A549 (cell line): ENCODE data around the gene EIF4G3. TPM values are rescaled to one million over a fixed set of nuclear protein-coding genes. Genes with fewer than 3 reads are reported as not detected.

Experiments used
- ATAC-seq, 2 experiments: fragments of 200-7000 bp in 1 of 2; fragments of >200 bp in 1 of 2; cut with Nextera tagmentation in 1 of 2; cut with Tn5 transposase in 1 of 2; 3 replicates each; pipeline versions ENCODE4 v1.8.0 to v1.9.1; 2018 to 2020; ENCODE audit warnings: mild to moderate bottlenecking in 1 of 2, moderate library complexity in 1 of 2
- CTCF ChIA-PET: fragments of 300-600 bp; sonication (Branson Sonifier 250); formaldehyde crosslinking; extraction: SDS; loops from one replicate; lab custom pipeline; 2021; ENCODE audit warnings: antibody characterized with exemption, inconsistent platforms; lab: Yijun Ruan, JAX
- POLR2A ChIA-PET: fragments of 350-600 bp; formaldehyde crosslinking; extraction: SDS; loops from one replicate; lab custom pipeline; 2021; ENCODE audit warnings: antibody characterized with exemption, inconsistent platforms; lab: Yijun Ruan, JAX
- DNase-seq, 2 experiments: peaks; one replicate each; pipeline versions ENCODE4 v3.0.0 to v3.0.0-alpha.2; 2011 to 2016; ENCODE audit warnings: low read depth in 1 of 2, low spot score in 1 of 2
- FAIRE-seq: peaks from 2 replicates; lab custom pipeline; 2011; peaks lifted over from hg19 to GRCh38; lab: Jason Lieb, UNC
- H3K27ac ChIP-seq, 2 experiments: fragments of >200 bp; sonication (Bioruptor Twin); formaldehyde crosslinking; 3 replicates each; pipeline ENCODE4 v1.5.1; 2016 to 2017
- H3K4me1 ChIP-seq: fragments of >200 bp; sonication (Bioruptor Twin); formaldehyde crosslinking; 3 replicates; pipeline ENCODE4 v1.6.1; 2016
- H3K4me2 ChIP-seq: fragments of >200 bp; sonication (Bioruptor Twin); formaldehyde crosslinking; 3 replicates; pipeline ENCODE4 v1.6.1; 2016
- H3K4me3 ChIP-seq: fragments of >200 bp; sonication (Bioruptor Twin); formaldehyde crosslinking; 3 replicates; pipeline ENCODE4 v1.5.1; 2016
- H3K9me3 ChIP-seq: fragments of >200 bp; sonication (Bioruptor Twin); formaldehyde crosslinking; 3 replicates; pipeline ENCODE4 v1.6.1; 2016
- ATOH8 ChIP-seq: fragments of 250-450 bp; sonication (Bioruptor Pico); IDR thresholded peaks from 2 replicates; pipeline ENCODE4 v1.5.0; 2020; ENCODE audit warnings: low read depth, mild to moderate bottlenecking, moderate library complexity
- CBX2 ChIP-seq: fragments of 200-600 bp; sonication (generic); IDR thresholded peaks from 2 replicates; pipeline ENCODE4 v1.6.1; 2016; ENCODE audit warnings: low read depth, mild to moderate bottlenecking, borderline replicate concordance
- CBX8 ChIP-seq: fragments of 200-600 bp; sonication (generic); IDR thresholded peaks from 2 replicates; pipeline ENCODE4 v1.6.1; 2016
- CEBPB ChIP-seq, 2 experiments: fragments of >200 bp in 1 of 2; sonication (Bioruptor Twin) in 1 of 2; formaldehyde crosslinking in 1 of 2; IDR thresholded peaks; 2 replicates each; pipeline ENCODE4 v1.6.1; 2012 to 2016
- EHF ChIP-seq: fragments of 250-450 bp; sonication (Bioruptor Pico); IDR thresholded peaks from 2 replicates; pipeline ENCODE4 v1.5.0; 2020; ENCODE audit warnings: mild to moderate bottlenecking
- EP300 ChIP-seq, 2 experiments: fragments of >200 bp; sonication (Bioruptor Twin); formaldehyde crosslinking; IDR thresholded peaks; 2 replicates in 1 of 2; 3 replicates in 1 of 2; pipeline ENCODE4 v1.6.1; 2016 to 2017
- FOSL2 ChIP-seq, 2 experiments: fragments of 450-650 bp in 1 of 2; fragments of >200 bp in 1 of 2; sonication (Bioruptor Twin) in 1 of 2; formaldehyde crosslinking; IDR thresholded peaks; 2 replicates each; pipeline versions ENCODE4 v1.5.0 to v1.6.1; 2016 to 2020; ENCODE audit warnings: mild to moderate bottlenecking in 1 of 2, moderate library complexity in 1 of 2
- GATA3 ChIP-seq: IDR thresholded peaks from 2 replicates; pipeline ENCODE4 v1.6.1; 2012; ENCODE audit warnings: borderline replicate concordance
- HDAC2 ChIP-seq: fragments of 200-600 bp; sonication (generic); IDR thresholded peaks from 2 replicates; pipeline ENCODE4 v1.6.1; 2016
- HEYL ChIP-seq: fragments of 250-450 bp; sonication (Bioruptor Pico); IDR thresholded peaks from 2 replicates; pipeline ENCODE4 v1.8.0; 2021; ENCODE audit warnings: mild to moderate bottlenecking, moderate library complexity
- HOXB13 ChIP-seq: fragments of 250-450 bp; sonication (Bioruptor Pico); IDR thresholded peaks from 2 replicates; pipeline ENCODE4 v1.5.0; 2020; ENCODE audit warnings: low read depth, mild to moderate bottlenecking, moderate library complexity
- HOXB5 ChIP-seq: fragments of 250-450 bp; sonication (Bioruptor Pico); IDR thresholded peaks from 2 replicates; pipeline ENCODE4 v1.5.0; 2020; ENCODE audit warnings: mild to moderate bottlenecking, moderate library complexity
- JUN ChIP-seq, 2 experiments: fragments of >200 bp; sonication (Bioruptor Twin); formaldehyde crosslinking; IDR thresholded peaks; 2 replicates in 1 of 2; 3 replicates in 1 of 2; pipeline ENCODE4 v1.6.1; 2016 to 2017
- JUNB ChIP-seq: fragments of >200 bp; sonication (Bioruptor Twin); formaldehyde crosslinking; IDR thresholded peaks from 2 replicates; pipeline ENCODE4 v1.6.1; 2016
- MAZ ChIP-seq: fragments of 150-350 bp; IDR thresholded peaks from 2 replicates; pipeline ENCODE4 v1.6.1; 2014; ENCODE audit warnings: antibody characterized with exemption, low read depth, low read length, borderline replicate concordance
- MYC ChIP-seq: IDR thresholded peaks from 2 replicates; pipeline ENCODE4 v1.6.1; 2012; ENCODE audit warnings: mild to moderate bottlenecking, inconsistent platforms, low read length, improper control_type of control experiment, borderline replicate concordance
- NFE2L2 ChIP-seq: fragments of 150-350 bp; conservative IDR thresholded peaks from 2 replicates; pipeline ENCODE4 v1.6.1; 2014; ENCODE audit warnings: low read length
- NPAS2 ChIP-seq: fragments of 250-450 bp; sonication (Bioruptor Pico); IDR thresholded peaks from 2 replicates; pipeline ENCODE4 v1.8.0; 2022; ENCODE audit warnings: mild to moderate bottlenecking, moderate library complexity, borderline replicate concordance
- NR3C1 ChIP-seq: fragments of >200 bp; sonication (Bioruptor Twin); formaldehyde crosslinking; IDR thresholded peaks from 3 replicates; pipeline ENCODE4 v1.6.1; 2017
- SMC3 ChIP-seq: fragments of >200 bp; sonication (Bioruptor Twin); formaldehyde crosslinking; IDR thresholded peaks from 3 replicates; pipeline ENCODE4 v1.6.1; 2018; ENCODE audit warnings: inconsistent platforms
- TFCP2L1 ChIP-seq: fragments of 250-450 bp; sonication (Bioruptor Pico); IDR thresholded peaks from 2 replicates; pipeline ENCODE4 v1.5.0; 2021; ENCODE audit warnings: mild to moderate bottlenecking
- ZC3H11A ChIP-seq: fragments of 450-650 bp; IDR thresholded peaks from 2 replicates; pipeline ENCODE4 v1.6.1; 2014; ENCODE audit warnings: antibody characterized with exemption, mild to moderate bottlenecking
- ZFP36 ChIP-seq: fragments of 450-650 bp; IDR thresholded peaks from 2 replicates; pipeline ENCODE4 v1.6.1; 2014; ENCODE audit warnings: borderline replicate concordance; ENCODE audit not compliant: partially characterized antibody
- ZNF302 ChIP-seq: fragments of 250-450 bp; sonication (Bioruptor Pico); IDR thresholded peaks from 2 replicates; pipeline ENCODE4 v1.9.0; 2021; ENCODE audit warnings: inconsistent platforms, mild to moderate bottlenecking, moderate library complexity
- ZSCAN20 ChIP-seq: fragments of 250-450 bp; sonication (Bioruptor Pico); IDR thresholded peaks from 2 replicates; pipeline ENCODE4 v1.8.0; 2022; ENCODE audit warnings: mild to moderate bottlenecking, moderate library complexity
- WGBS: methylation state at CpG from one replicate; pipeline ENCODE4 v1.1.6; 2017; ENCODE audit errors: missing lambda C conversion rate; 5-methylcytosine and 5-hydroxymethylcytosine counted together
- polyA plus RNA-seq, 4 experiments: library from polyadenylated mRNA; depleted of rRNA in 3 of 4; stranded (reverse); fragments of >200 nt; fragmentation: RNase III in 1 of 4; extraction: RNeasy Plus Mini Kit Qiagen cat#74134 plus additional on column Dnase treatment in 1 of 4; gene quantifications; 2 replicates in 3 of 4; 3 replicates in 1 of 4; pipeline ENCODE4 v1.2.3, GENCODE V29; 2011 to 2017
- TF ChIP-seq, protein P1 (sequence below): fragments of >200 bp; sonication (Bioruptor Twin); formaldehyde crosslinking; IDR thresholded peaks from 3 replicates; pipeline ENCODE4 v1.6.1; 2016
- TF ChIP-seq, protein P2 (sequence below): IDR thresholded peaks from 2 replicates; pipeline ENCODE4 v1.6.1; 2012
- TF ChIP-seq, protein P3 (sequence below): fragments of 150-350 bp; IDR thresholded peaks from 2 replicates; pipeline ENCODE4 v1.6.1; 2014; ENCODE audit warnings: low read depth, mild to moderate bottlenecking, low read length

The EIF4G3 gene
- polyA plus RNA-seq, 2 of the 4 experiments (the other 2 are of a cell fraction): 25.0 to 51.3 TPM

DNA sequence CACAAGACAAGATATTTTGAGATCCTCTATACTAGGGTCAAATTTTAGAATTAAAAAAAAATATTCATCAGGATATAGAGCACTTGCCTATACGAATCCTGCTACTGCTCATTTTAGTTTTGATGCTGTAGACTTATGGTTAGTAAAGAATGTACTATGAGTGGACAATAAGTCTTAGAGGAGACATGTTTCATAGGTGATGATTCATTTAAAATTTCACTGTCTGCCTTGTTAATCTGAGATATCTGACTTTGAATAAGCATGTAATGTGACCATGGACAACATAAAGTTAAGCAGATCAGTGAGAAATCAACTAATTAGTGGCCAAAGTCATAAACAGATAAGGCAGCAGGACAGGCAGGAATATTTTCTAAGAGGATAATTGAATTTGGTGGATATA is 282.8 kb downstream of the EIF4G3 start:
- no peak for DNase-seq
- WGBS: 90% methylated on average over 1 of the region's 1 CpG
- no peak overlapping the region for H3K4me3 ChIP-seq
- TF ChIP-seq HDAC2 (no peak), ZNF302 (no peak), JUN (IDR thresholded peaks at IDR 0.05) (no peak), EP300 (IDR thresholded peaks at IDR 0.05) (no peak), ATOH8 (no peak), TFCP2L1 (CRISPR knock-in tag) (no peak), HOXB5 (no peak), ZFP36 (no peak), CBX8 (no peak)
- TF ChIP-seq, protein P1, sequence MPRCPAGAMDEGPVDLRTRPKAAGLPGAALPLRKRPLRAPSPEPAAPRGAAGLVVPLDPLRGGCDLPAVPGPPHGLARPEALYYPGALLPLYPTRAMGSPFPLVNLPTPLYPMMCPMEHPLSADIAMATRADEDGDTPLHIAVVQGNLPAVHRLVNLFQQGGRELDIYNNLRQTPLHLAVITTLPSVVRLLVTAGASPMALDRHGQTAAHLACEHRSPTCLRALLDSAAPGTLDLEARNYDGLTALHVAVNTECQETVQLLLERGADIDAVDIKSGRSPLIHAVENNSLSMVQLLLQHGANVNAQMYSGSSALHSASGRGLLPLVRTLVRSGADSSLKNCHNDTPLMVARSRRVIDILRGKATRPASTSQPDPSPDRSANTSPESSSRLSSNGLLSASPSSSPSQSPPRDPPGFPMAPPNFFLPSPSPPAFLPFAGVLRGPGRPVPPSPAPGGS: no peak
- peaks cover 63% of the 10 kb centered on the region for H3K4me1 ChIP-seq
- ChIA-PET POLR2A (no interaction called here), CTCF (interaction anchor here (1.2 to 1.3 kb wide), 2 partner anchors 12 to 197 kb away, joined by 3 to 6 read pairs; no protein-coding TSS in a partner anchor)
- no peak for ATAC-seq
- peak overlapping the region; percentile 63 to 92; a peak in 5 of 6 replicates for H3K27ac ChIP-seq
- no peaks in the 10 kb centered on the region for H3K9me3 ChIP-seq
- peak; percentile 23 for FAIRE-seq
- H3K4me2 ChIP-seq: no peak overlapping the region

- DNase-seq (no peak), ATAC-seq (no peak), FAIRE-seq (no peak)
- peaks cover 60% of the 10 kb centered on the region for H3K4me1 ChIP-seq
- H3K4me3 ChIP-seq: no peak overlapping the region
- POLR2A ChIA-PET: no interaction called here
- no peaks in the 10 kb centered on the region for H3K9me3 ChIP-seq
- TF ChIP-seq, protein P2, sequence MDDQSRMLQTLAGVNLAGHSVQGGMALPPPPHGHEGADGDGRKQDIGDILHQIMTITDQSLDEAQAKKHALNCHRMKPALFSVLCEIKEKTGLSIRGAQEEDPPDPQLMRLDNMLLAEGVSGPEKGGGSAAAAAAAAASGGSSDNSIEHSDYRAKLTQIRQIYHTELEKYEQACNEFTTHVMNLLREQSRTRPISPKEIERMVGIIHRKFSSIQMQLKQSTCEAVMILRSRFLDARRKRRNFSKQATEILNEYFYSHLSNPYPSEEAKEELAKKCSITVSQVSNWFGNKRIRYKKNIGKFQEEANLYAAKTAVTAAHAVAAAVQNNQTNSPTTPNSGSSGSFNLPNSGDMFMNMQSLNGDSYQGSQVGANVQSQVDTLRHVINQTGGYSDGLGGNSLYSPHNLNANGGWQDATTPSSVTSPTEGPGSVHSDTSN: no peak
- TF ChIP-seq FOSL2 (IDR thresholded peaks at IDR 0.05): no peak
- peak; percentile 53; the same call in 1 of the 2 replicates for TF ChIP-seq FOSL2 (CRISPR knock-in tag; IDR thresholded peaks at IDR 0.05)
- no peak for TF ChIP-seq NR3C1
- CTCF ChIA-PET: interaction anchor here (0.6 to 0.7 kb wide), 2 partner anchors 10 to 29 kb away, joined by 3 read pairs; no protein-coding TSS in a partner anchor
- WGBS: 92% methylated on average over 1 of the region's 1 CpG
- peak overlapping the region; percentile 6 to 63; a peak in 1 of 6 replicates for H3K27ac ChIP-seq
- 0 out of 3 replicates have a peak overlapping the region, but pooled peaks have one; percentile 11 for H3K4me2 ChIP-seq
These were observed 285.6 kb downstream of the EIF4G3 start for GRCh38 chr1:20891091-20891490.

DNA sequence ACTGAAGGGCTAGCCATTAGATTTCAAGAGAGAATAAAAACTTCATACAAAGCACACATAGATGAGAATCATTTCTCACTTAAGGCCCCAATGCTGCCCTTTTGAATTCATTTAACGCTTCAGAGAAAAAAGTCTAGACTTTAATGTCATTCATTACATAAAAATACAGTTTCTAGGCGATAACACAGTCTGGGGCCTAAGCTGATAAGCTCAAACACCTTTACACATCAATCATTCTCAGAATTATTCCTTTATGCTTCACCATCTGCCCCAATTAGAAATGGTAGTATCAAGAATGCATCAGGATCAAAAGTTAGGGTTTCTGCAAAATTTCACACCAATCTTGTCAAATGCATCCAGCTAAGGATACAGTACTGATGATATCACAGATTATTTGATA is 289.5 kb downstream of the EIF4G3 start:
- H3K4me1 ChIP-seq: peaks cover 64% of the 10 kb centered on the region
- 97% methylated on average over 2 of the region's 2 CpGs for WGBS
- ATAC-seq (no peak), DNase-seq (no peak), FAIRE-seq (no peak)
- no peaks in the 10 kb centered on the region for H3K9me3 ChIP-seq
- H3K27ac ChIP-seq: no peak overlapping the region; a peak in 1 of 6 replicates
- TF ChIP-seq NR3C1 (no peak), FOSL2 (IDR thresholded peaks at IDR 0.05) (no peak), FOSL2 (CRISPR knock-in tag; IDR thresholded peaks at IDR 0.05) (no peak), HDAC2 (no peak), JUNB (no peak), ZC3H11A (no peak), ZSCAN20 (CRISPR knock-in tag) (no peak), EHF (CRISPR knock-in tag) (no peak), NPAS2 (no peak), CBX2 (no peak), MAZ (no peak), HEYL (no peak), MYC (no peak), NFE2L2 (no peak), CEBPB (IDR thresholded peaks at IDR 0.05) (no peak), GATA3 (no peak), HOXB13 (CRISPR knock-in tag) (no peak), SMC3 (no peak)
- TF ChIP-seq, protein P3, sequence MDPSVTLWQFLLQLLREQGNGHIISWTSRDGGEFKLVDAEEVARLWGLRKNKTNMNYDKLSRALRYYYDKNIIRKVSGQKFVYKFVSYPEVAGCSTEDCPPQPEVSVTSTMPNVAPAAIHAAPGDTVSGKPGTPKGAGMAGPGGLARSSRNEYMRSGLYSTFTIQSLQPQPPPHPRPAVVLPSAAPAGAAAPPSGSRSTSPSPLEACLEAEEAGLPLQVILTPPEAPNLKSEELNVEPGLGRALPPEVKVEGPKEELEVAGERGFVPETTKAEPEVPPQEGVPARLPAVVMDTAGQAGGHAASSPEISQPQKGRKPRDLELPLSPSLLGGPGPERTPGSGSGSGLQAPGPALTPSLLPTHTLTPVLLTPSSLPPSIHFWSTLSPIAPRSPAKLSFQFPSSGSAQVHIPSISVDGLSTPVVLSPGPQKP: no peak
- ChIA-PET POLR2A (no interaction called here), CTCF (interaction anchor here (0.6 kb wide), 1 partner anchor 168 kb away, joined by 4 read pairs; no protein-coding TSS in a partner anchor)
- H3K4me2 ChIP-seq: no peak overlapping the region
- no peak overlapping the region for H3K4me3 ChIP-seq
